ENCODE measurements around the gene SPOCK2.

GRCh38 chr10:72020914-72021809 lies 67.2 kb downstream of the SPOCK2 start:
- TF ChIP-seq CTCF (IDR thresholded peaks at IDR 0.05) (no peak), POLR2A (IDR thresholded peaks at IDR 0.05) (no peak), POLR2AphosphoS5 (IDR thresholded peaks at IDR 0.05) (no peak)
